ENCODE data around the gene FAM174B. TPM values are rescaled to one million over a fixed set of nuclear protein-coding genes. Genes with fewer than 3 reads are reported as not detected.

FAM174B gene
- total RNA-seq, 1 donor from 2014 or later = 62.6 TPM

- peak; percentile 12 to 53 for DNase-seq (ENCODE audit: low read depth in 2 of 2)
Observed at GRCh38 chr15:92574566-92574965, 81.0 kb downstream of the FAM174B start.

GRCh38 chr15:92574161-92574560 is 81.4 kb downstream of the FAM174B start:
- DNase-seq (ENCODE audit: low read depth in 2 of 2) = peak in 1 of 2 donors; percentile 11

- no peak for DNase-seq (ENCODE audit: low read depth in 2 of 2)
Observed at GRCh38 chr15:92571824-92572223, 83.8 kb downstream of the FAM174B start.

GRCh38 chr15:92570391-92570790 is 85.2 kb downstream of the FAM174B start:
- no peak for DNase-seq (ENCODE audit: low read depth in 2 of 2)

- no peak for DNase-seq (ENCODE audit: low read depth in 2 of 2)
Observed at GRCh38 chr15:92569778-92570177, 85.8 kb downstream of the FAM174B start.

Other genes starting within 250 kb of the FAM174B start
- gene CHD2, start 244.5 kb upstream of the FAM174B start, total RNA-seq = 40.2 and 47.4 TPM in 2 replicates

Measured in dermis microvascular lymphatic vessel endothelial cell (primary cell).